OCI-LY1 (cell line): ENCODE measurements around the gene LHX3.

Experiments
- H2AFZ ChIP-seq: fragments of 200-600 bp; sonication (generic), shearing (Covaris generic); 2 replicates; pipeline ENCODE4 v1.6.0; 2014; ENCODE audit warnings: antibody characterized with exemption, mild to moderate bottlenecking, low read length
- H3F3A ChIP-seq: fragments of 200-600 bp; sonication (generic), shearing (Covaris generic); 2 replicates; pipeline ENCODE4 v1.6.0; 2014; ENCODE audit warnings: mild to moderate bottlenecking, antibody characterized with exemption, low read length, moderate library complexity; ENCODE audit not compliant: insufficient read depth
- H3K27ac ChIP-seq: fragments of 200-600 bp; sonication (generic); 2 replicates; pipeline ENCODE4 v1.5.1; 2014; ENCODE audit warnings: low read length, mixed run types, mild to moderate bottlenecking, low read depth; ENCODE audit not compliant: poor library complexity, severe bottlenecking
- H3K27me3 ChIP-seq: fragments of 200-600 bp; sonication (generic); 2 replicates; pipeline ENCODE4 v1.6.0; 2014; ENCODE audit warnings: antibody characterized with exemption, mild to moderate bottlenecking, low read length, moderate library complexity; ENCODE audit not compliant: insufficient read depth
- H3K36me3 ChIP-seq: fragments of 200-600 bp; sonication (generic); 2 replicates; pipeline ENCODE4 v1.6.1; 2014; ENCODE audit warnings: mild to moderate bottlenecking, antibody characterized with exemption, low read length, moderate library complexity, mixed read lengths; ENCODE audit not compliant: insufficient read depth
- H3K4me1 ChIP-seq: fragments of 200-600 bp; sonication (generic); 2 replicates; pipeline ENCODE4 v1.5.1; 2014; ENCODE audit warnings: mild to moderate bottlenecking, low read length, moderate library complexity; ENCODE audit not compliant: insufficient read depth, severe bottlenecking
- H3K4me2 ChIP-seq: fragments of 200-600 bp; sonication (generic), shearing (Covaris generic); 2 replicates; pipeline ENCODE4 v1.6.1; 2014; ENCODE audit warnings: low read length
- H3K4me3 ChIP-seq: fragments of 200-600 bp; sonication (generic); 2 replicates; pipeline ENCODE4 v1.5.1; 2014; ENCODE audit warnings: low read length, low read depth, mild to moderate bottlenecking, mixed read lengths; ENCODE audit not compliant: poor library complexity, severe bottlenecking
- H3K79me2 ChIP-seq: fragments of 200-600 bp; shearing (Covaris generic); 2 replicates; pipeline ENCODE4 v1.6.1; 2016; ENCODE audit warnings: mixed run types, low read length, mixed read lengths; ENCODE audit not compliant: insufficient read depth
- H3K9ac ChIP-seq: fragments of 200-600 bp; sonication (generic), shearing (Covaris generic); 2 replicates; pipeline ENCODE4 v1.6.1; 2014; ENCODE audit warnings: mild to moderate bottlenecking, low read length, mixed read lengths
- H3K9me2 ChIP-seq: fragments of 200-600 bp; sonication (generic), shearing (Covaris generic); 2 replicates; pipeline ENCODE4 v1.6.1; 2014; ENCODE audit warnings: low read depth, mild to moderate bottlenecking, low read length, mixed read lengths
- H3K9me3 ChIP-seq: fragments of 200-600 bp; shearing (Covaris generic); 2 replicates; pipeline ENCODE4 v1.6.1; 2014; ENCODE audit warnings: low read length, mixed read lengths
- H4K20me1 ChIP-seq: fragments of 200-600 bp; sonication (generic), shearing (Covaris generic); 2 replicates; pipeline ENCODE4 v1.6.0; 2016; ENCODE audit warnings: mild to moderate bottlenecking, low read length; ENCODE audit not compliant: insufficient read depth
- CTCF ChIP-seq: fragments of 200-600 bp; sonication (generic), shearing (Covaris generic); IDR thresholded peaks from 2 replicates; pipeline ENCODE4 v1.5.1; 2017; ENCODE audit warnings: mild to moderate bottlenecking, antibody characterized with exemption, low read length, moderate library complexity, mixed read lengths
- EZH2 ChIP-seq: fragments of 200-600 bp; sonication (generic), shearing (Covaris generic); IDR thresholded peaks from 2 replicates; pipeline ENCODE4 v1.8.0; 2017; ENCODE audit warnings: borderline replicate concordance, mixed run types, mild to moderate bottlenecking, antibody characterized with exemption, low read length, moderate library complexity, mixed read lengths

Gene LHX3

GRCh38 chr9:136156209-136157120, 48.5 kb downstream of the LHX3 start:
- Histone ChIP-seq H2AFZ (no peak overlapping the region), H3K27ac (no peak overlapping the region), H3K4me2 (no peak overlapping the region), H3K4me1 (no peaks in the 10 kb centered on the region), H4K20me1 (no peaks in the 10 kb centered on the region), H3F3A (no peaks in the 10 kb centered on the region), H3K4me3 (no peak overlapping the region), H3K27me3 (0 out of 2 replicates have a peak, but pooled peaks cover 4% of the 10 kb centered on the region), H3K9me3 (no peaks in the 10 kb centered on the region), H3K9me2 (no peaks in the 10 kb centered on the region), H3K36me3 (no peaks in the 10 kb centered on the region), H3K79me2 (no peaks in the 10 kb centered on the region), H3K9ac (no peak overlapping the region)
- TF ChIP-seq CTCF (no peak), EZH2 (no peak)

GRCh38 chr9:136155576-136155975, 49.4 kb downstream of the LHX3 start:
- H3K9ac ChIP-seq = no peak overlapping the region

GRCh38 chr9:136154943-136155342, 50.0 kb downstream of the LHX3 start:
- Histone ChIP-seq H3K79me2 (no peaks in the 10 kb centered on the region), H3K36me3 (no peaks in the 10 kb centered on the region), H3K4me1 (no peaks in the 10 kb centered on the region), H3K4me2 (no peak overlapping the region), H3K9ac (no peak overlapping the region), H3K27me3 (0 out of 2 replicates have a peak, but pooled peaks cover 4% of the 10 kb centered on the region), H3K9me3 (no peaks in the 10 kb centered on the region), H4K20me1 (no peaks in the 10 kb centered on the region), H3K27ac (no peak overlapping the region), H3K4me3 (no peak overlapping the region), H3K9me2 (no peaks in the 10 kb centered on the region), H2AFZ (no peak overlapping the region), H3F3A (no peaks in the 10 kb centered on the region)
- TF ChIP-seq CTCF = no peak
- no peak for TF ChIP-seq EZH2

More at GRCh38 chr9:136155576-136155975, 49.4 kb downstream of the LHX3 start:
- no peak overlapping the region for H3K4me2 ChIP-seq
- no peak overlapping the region for H3K4me3 ChIP-seq
- no peak overlapping the region for H3K27ac ChIP-seq
- no peaks in the 10 kb centered on the region for H3K36me3 ChIP-seq
- H3K79me2 ChIP-seq = no peaks in the 10 kb centered on the region
- H3F3A ChIP-seq = no peaks in the 10 kb centered on the region
- no peaks in the 10 kb centered on the region for H4K20me1 ChIP-seq
- no peak overlapping the region for H2AFZ ChIP-seq
- no peak for TF ChIP-seq CTCF
- TF ChIP-seq EZH2 = no peak
- H3K27me3 ChIP-seq = 0 out of 2 replicates have a peak, but pooled peaks cover 4% of the 10 kb centered on the region
- no peaks in the 10 kb centered on the region for H3K9me2 ChIP-seq
- H3K4me1 ChIP-seq = no peaks in the 10 kb centered on the region
- no peaks in the 10 kb centered on the region for H3K9me3 ChIP-seq
